K562 (cell line): ENCODE results near the gene DAPK1. TPM values are rescaled to one million over a fixed set of nuclear protein-coding genes. Genes with fewer than 3 reads are reported as not detected.

Experiments used
- ATAC-seq: fragments of 200-7000 bp; cut with Tn5 transposase; 3 replicates; pipeline ENCODE4 v1.9.1; 2020; ENCODE audit warnings: moderate library complexity
- BruUV-seq: library from RNA; stranded (reverse); fragments of 400-500 nt; replicated peaks from 2 replicates; lab custom pipeline; 2021; lab: Mats Ljungman, UMichigan
- CTCF ChIA-PET: fragments of 300-600 bp; formaldehyde crosslinking; extraction: SDS; loops from one replicate; lab custom pipeline; 2021; ENCODE audit warnings: low intra/inter-chr PET ratio; lab: Yijun Ruan, JAX
- POLR2A ChIA-PET: fragments of 300-600, 350-650 bp; sonication (Branson Sonifier 250); formaldehyde crosslinking; extraction: SDS; loops from one replicate; lab custom pipeline; 2021; ENCODE audit warnings: antibody characterized with exemption, inconsistent platforms; lab: Yijun Ruan, JAX
- DNase-seq, 4 experiments: peaks; one replicate each; pipeline versions ENCODE4 v3.0.0 to v3.0.0-alpha.2; 2011 to 2018; ENCODE audit warnings: low spot score in 3 of 4, mixed read lengths in 3 of 4; ENCODE audit errors: extremely low read depth in 1 of 4
- FAIRE-seq: peaks from 2 replicates; lab custom pipeline; 2011; peaks lifted over from hg19 to GRCh38; lab: Jason Lieb, UNC
- H2AFZ ChIP-seq: 2 replicates; pipeline ENCODE4 v1.6.0; 2011; ENCODE audit warnings: low read depth, low read length, control low read depth, inconsistent platforms
- H3K27ac ChIP-seq: fragments of 200-600 bp; 3 replicates; pipeline ENCODE4 v1.8.0; 2011; ENCODE audit warnings: low read depth, mild to moderate bottlenecking, control low read depth, inconsistent platforms, low read length, moderate library complexity, mixed read lengths; ENCODE audit errors: extremely low read depth
- H3K27me3 ChIP-seq, 2 experiments: fragments of 300-600 bp in 1 of 2; 2 replicates in 1 of 2; 3 replicates in 1 of 2; pipeline versions ENCODE4 v1.6.0 to v1.8.0; 2011; ENCODE audit warnings: inconsistent platforms in 2 of 2, low read length in 2 of 2, mild to moderate bottlenecking in 1 of 2, mixed read lengths in 1 of 2, moderate library complexity in 1 of 2; ENCODE audit not compliant: control insufficient read depth in 2 of 2, insufficient read depth in 2 of 2
- H3K36me3 ChIP-seq: fragments of 300-600 bp; 3 replicates; pipeline ENCODE4 v1.8.0; 2011; ENCODE audit warnings: mild to moderate bottlenecking, low read length, inconsistent platforms; ENCODE audit not compliant: control insufficient read depth, insufficient read depth
- H3K4me1 ChIP-seq, 2 experiments: fragments of 200-600 bp in 1 of 2; replicated peaks in 1 of 2; 2 replicates in 1 of 2; 3 replicates in 1 of 2; pipeline versions ENCODE4 v1.5.1 to v1.8.0; 2011; ENCODE audit warnings: inconsistent platforms in 2 of 2, low read length in 2 of 2, mild to moderate bottlenecking in 1 of 2, mixed read lengths in 1 of 2, moderate library complexity in 1 of 2; ENCODE audit not compliant: control insufficient read depth in 2 of 2, insufficient read depth in 2 of 2
- H3K4me2 ChIP-seq: 2 replicates; pipeline ENCODE4 v1.6.1; 2011; ENCODE audit warnings: low read length, control low read depth, inconsistent platforms, mixed read lengths; ENCODE audit not compliant: insufficient read depth
- H3K4me3 ChIP-seq: fragments of 200-600 bp; sonication (generic), shearing (Covaris generic); 2 replicates; pipeline ENCODE4 v1.5.1; 2016; ENCODE audit warnings: control low read depth, inconsistent platforms
- H3K79me2 ChIP-seq: fragments of 200-600 bp; 3 replicates; pipeline ENCODE4 v1.8.0; 2011; ENCODE audit warnings: low read length, inconsistent platforms; ENCODE audit not compliant: control insufficient read depth, insufficient read depth
- H3K9ac ChIP-seq, 2 experiments: 2 replicates each; pipeline versions ENCODE4 v1.6.0 to v1.6.1; 2011; ENCODE audit warnings: low read depth in 2 of 2, low read length in 2 of 2, control low read depth in 1 of 2, inconsistent platforms in 1 of 2, mild to moderate bottlenecking in 1 of 2, mixed read lengths in 1 of 2; ENCODE audit not compliant: insufficient read depth in 1 of 2
- H3K9me1 ChIP-seq: one replicate; pipeline ENCODE4 v1.6.0; 2011; ENCODE audit warnings: inconsistent platforms, mild to moderate bottlenecking, low read length, moderate library complexity; ENCODE audit not compliant: control insufficient read depth, insufficient read depth
- H3K9me3 ChIP-seq: replicated peaks from 2 replicates; pipeline ENCODE4 v1.5.1; 2011; ENCODE audit warnings: low read depth, low read length, inconsistent platforms; ENCODE audit not compliant: control insufficient read depth, insufficient read depth
- H4K20me1 ChIP-seq: replicated peaks from 2 replicates; pipeline ENCODE4 v1.6.1; 2011; ENCODE audit warnings: low read length, inconsistent platforms, mixed read lengths; ENCODE audit not compliant: control insufficient read depth, insufficient read depth
- ARID3B ChIP-seq: fragments of 250-450 bp; sonication (Bioruptor Pico); IDR thresholded peaks from 2 replicates; pipeline ENCODE4 v1.4.0; 2020; ENCODE audit warnings: borderline replicate concordance
- CSDE1 ChIP-seq, 2 experiments: fragments of 450-650 bp; IDR thresholded peaks; 2 replicates each; pipeline ENCODE4 v1.6.1; 2016; ENCODE audit warnings: mild to moderate bottlenecking in 1 of 2
- MCM5 ChIP-seq: fragments of 450-650 bp; IDR thresholded peaks from 2 replicates; pipeline ENCODE4 v1.6.1; 2016; ENCODE audit warnings: low read depth
- NFYB ChIP-seq: IDR thresholded peaks from 2 replicates; pipeline ENCODE4 v1.6.1; 2011; ENCODE audit warnings: mild to moderate bottlenecking, moderate library complexity; ENCODE audit not compliant: insufficient read length; ENCODE audit errors: extremely low read depth
- SMAD3 ChIP-seq: fragments of 450-650 bp; formaldehyde crosslinking; conservative IDR thresholded peaks from 2 replicates; pipeline ENCODE4 v1.4.0; 2020; ENCODE audit warnings: mild to moderate bottlenecking
- TAF15 ChIP-seq: fragments of 200-400 bp; formaldehyde crosslinking; IDR thresholded peaks from 2 replicates; pipeline ENCODE4 v1.6.1; 2017; ENCODE audit warnings: mild to moderate bottlenecking, low read depth, low read length, moderate library complexity
- ZFP30 ChIP-seq: fragments of 250-450 bp; sonication (Bioruptor Pico); IDR thresholded peaks from 2 replicates; pipeline ENCODE4 v1.8.0; 2022; ENCODE audit warnings: moderate library complexity, mild to moderate bottlenecking, inconsistent platforms, borderline replicate concordance
- WGBS: fragments of 100-300 bp; shearing (Covaris generic); methylation state at CpG from one replicate; pipeline ENCODE4 v1.1.6; 2016; ENCODE audit warnings: low coverage, mixed read lengths; ENCODE audit not compliant: insufficient coverage; ENCODE audit errors: missing lambda C conversion rate; 5-methylcytosine and 5-hydroxymethylcytosine counted together
- in situ Hi-C: fragments of 300-500 bp; cut with MboI; formaldehyde crosslinking; loops from 4 replicates; pipeline ENCODE4 v1.15.0; 2018; ENCODE audit warnings: inconsistent platforms, mixed read lengths
- intact Hi-C: fragments of 100-400 bp; cut with micrococcal nuclease; formaldehyde crosslinking; loops from 2 replicates; pipeline ENCODE4 v1.14.2; 2022
- polyA plus RNA-seq, 8 experiments: library from polyadenylated mRNA; depleted of rRNA in 4 of 8; stranded (reverse) in 5 of 8; unstranded in 3 of 8; fragments of >200 nt; fragmentation: Nextera tagmentation in 2 of 8; fragmentation: Illumina TruSeq in 1 of 8; extraction: Ambion mirVana in 2 of 8; extraction: Trizol in 1 of 8; gene quantifications; 2 replicates each; pipeline versions ENCODE4 v1.2.1 to v1.2.3, GENCODE V29; 2011 to 2014; ENCODE audit warnings: inconsistent platforms in 1 of 8, missing spikeins in 1 of 8
- total RNA-seq, 7 experiments: library from RNA; depleted of rRNA in 6 of 7; stranded (reverse); fragments of >200 nt in 6 of 7; fragmentation: Illumina TruSeq in 2 of 7; extraction: Trizol in 2 of 7; gene quantifications; 2 replicates each; pipeline versions ENCODE4 v1.2.1 to v1.2.3, GENCODE V29; 2011 to 2021; ENCODE audit warnings: low replicate concordance in 1 of 7
- TF ChIP-seq, protein P1 (sequence below): fragments of 250-450 bp; sonication (Bioruptor Pico); IDR thresholded peaks from 2 replicates; pipeline ENCODE4 v1.4.0; 2020; ENCODE audit warnings: mild to moderate bottlenecking, moderate library complexity, borderline replicate concordance
- TF ChIP-seq, protein P2 (sequence below): sonication (generic); formaldehyde crosslinking; IDR thresholded peaks from 2 replicates; pipeline ENCODE4 v1.8.0; 2022; ENCODE audit warnings: mild to moderate bottlenecking, missing genetic modification reagents
- TF ChIP-seq, protein P3 (sequence below): fragments of 450-650 bp; IDR thresholded peaks from 2 replicates; pipeline ENCODE4 v1.7.1; 2018; ENCODE audit warnings: mild to moderate bottlenecking, low read depth; ENCODE audit not compliant: partially characterized antibody

The DAPK1 gene
- total and polyA plus RNA-seq, 9 of the 15 experiments (the other 6 are each of a cell fraction or from before 2014, with no cell fraction given) = 1.7 to 26.4 (median 15.8) TPM

DNA sequence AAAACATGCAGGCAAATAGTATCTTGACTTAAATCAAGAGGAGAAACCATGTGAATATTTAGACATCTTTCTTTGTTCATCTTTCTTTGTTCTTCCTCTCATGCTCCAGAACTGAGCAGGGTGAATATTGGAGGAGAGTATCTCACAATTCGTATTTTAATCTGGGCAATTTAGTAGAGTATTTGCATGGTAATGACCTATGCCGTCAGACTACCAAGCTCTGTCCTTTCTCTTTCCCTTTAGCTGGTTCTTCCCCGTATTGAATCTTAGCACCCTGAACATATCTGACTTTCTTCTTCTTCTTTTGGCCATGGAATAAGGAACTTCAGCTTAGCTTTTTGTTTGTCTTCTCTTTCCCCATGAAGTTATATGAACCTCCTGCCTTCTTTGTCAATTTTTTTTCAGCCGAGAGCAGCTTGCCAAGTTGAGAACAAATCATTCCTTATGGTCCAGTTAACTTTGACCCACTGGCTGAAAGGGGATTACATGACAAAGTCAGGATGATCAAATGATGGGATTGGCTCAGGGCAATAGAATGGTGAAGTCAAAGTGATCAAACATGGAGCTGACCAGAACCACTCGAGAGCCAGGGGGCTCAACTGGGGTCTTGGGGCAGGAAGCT is 95.8 kb downstream of the DAPK1 start:
- no TSS peak for BruUV-seq
- FAIRE-seq = no peak
- in situ Hi-C loops = no loop called here
- H3K27ac ChIP-seq = no peak overlapping the region; the same call in 2 of the 3 replicates
- no peak overlapping the region for H2AFZ ChIP-seq
- H3K4me1 ChIP-seq = peaks cover 17 to 36% of the 10 kb centered on the region in 2 experiments; a peak in 4 of 5 replicates
- no peak for DNase-seq
- peaks cover 3% of the 10 kb centered on the region for H4K20me1 ChIP-seq
- no peaks in the 10 kb centered on the region for H3K9me3 ChIP-seq
- no peak overlapping the region for H3K4me2 ChIP-seq
- H3K27me3 ChIP-seq = no peaks in the 10 kb centered on the region
- intact Hi-C loops = no loop called here
- POLR2A ChIA-PET = interaction anchor here (0.9 kb wide), 1 partner anchor 13 kb away, joined by 3 read pairs; no protein-coding TSS in a partner anchor
- no peaks in the 10 kb centered on the region for H3K9me1 ChIP-seq
- CTCF ChIA-PET = no interaction called here
- no peak for ATAC-seq
- WGBS = 76% methylated on average over 5 of the region's 5 CpGs
- H3K9ac ChIP-seq = no peak overlapping the region
- no peaks in the 10 kb centered on the region for H3K36me3 ChIP-seq
- H3K4me3 ChIP-seq = no peak overlapping the region
- peaks cover 3% of the 10 kb centered on the region; the same call in 1 of the 3 replicates for H3K79me2 ChIP-seq
- TF ChIP-seq CSDE1 (IDR thresholded peaks at IDR 0.05) (no peak), ARID3B (no peak), ZFP30 (CRISPR knock-in tag) (no peak), NFYB (no peak), SMAD3 (no peak), MCM5 (no peak), TAF15 (no peak)
- TF ChIP-seq, protein P1, sequence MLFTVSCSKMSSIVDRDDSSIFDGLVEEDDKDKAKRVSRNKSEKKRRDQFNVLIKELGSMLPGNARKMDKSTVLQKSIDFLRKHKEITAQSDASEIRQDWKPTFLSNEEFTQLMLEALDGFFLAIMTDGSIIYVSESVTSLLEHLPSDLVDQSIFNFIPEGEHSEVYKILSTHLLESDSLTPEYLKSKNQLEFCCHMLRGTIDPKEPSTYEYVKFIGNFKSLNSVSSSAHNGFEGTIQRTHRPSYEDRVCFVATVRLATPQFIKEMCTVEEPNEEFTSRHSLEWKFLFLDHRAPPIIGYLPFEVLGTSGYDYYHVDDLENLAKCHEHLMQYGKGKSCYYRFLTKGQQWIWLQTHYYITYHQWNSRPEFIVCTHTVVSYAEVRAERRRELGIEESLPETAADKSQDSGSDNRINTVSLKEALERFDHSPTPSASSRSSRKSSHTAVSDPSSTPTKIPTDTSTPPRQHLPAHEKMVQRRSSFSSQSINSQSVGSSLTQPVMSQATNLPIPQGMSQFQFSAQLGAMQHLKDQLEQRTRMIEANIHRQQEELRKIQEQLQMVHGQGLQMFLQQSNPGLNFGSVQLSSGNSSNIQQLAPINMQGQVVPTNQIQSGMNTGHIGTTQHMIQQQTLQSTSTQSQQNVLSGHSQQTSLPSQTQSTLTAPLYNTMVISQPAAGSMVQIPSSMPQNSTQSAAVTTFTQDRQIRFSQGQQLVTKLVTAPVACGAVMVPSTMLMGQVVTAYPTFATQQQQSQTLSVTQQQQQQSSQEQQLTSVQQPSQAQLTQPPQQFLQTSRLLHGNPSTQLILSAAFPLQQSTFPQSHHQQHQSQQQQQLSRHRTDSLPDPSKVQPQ (CRISPR knock-in tag) = no peak
- TF ChIP-seq, protein P2, sequence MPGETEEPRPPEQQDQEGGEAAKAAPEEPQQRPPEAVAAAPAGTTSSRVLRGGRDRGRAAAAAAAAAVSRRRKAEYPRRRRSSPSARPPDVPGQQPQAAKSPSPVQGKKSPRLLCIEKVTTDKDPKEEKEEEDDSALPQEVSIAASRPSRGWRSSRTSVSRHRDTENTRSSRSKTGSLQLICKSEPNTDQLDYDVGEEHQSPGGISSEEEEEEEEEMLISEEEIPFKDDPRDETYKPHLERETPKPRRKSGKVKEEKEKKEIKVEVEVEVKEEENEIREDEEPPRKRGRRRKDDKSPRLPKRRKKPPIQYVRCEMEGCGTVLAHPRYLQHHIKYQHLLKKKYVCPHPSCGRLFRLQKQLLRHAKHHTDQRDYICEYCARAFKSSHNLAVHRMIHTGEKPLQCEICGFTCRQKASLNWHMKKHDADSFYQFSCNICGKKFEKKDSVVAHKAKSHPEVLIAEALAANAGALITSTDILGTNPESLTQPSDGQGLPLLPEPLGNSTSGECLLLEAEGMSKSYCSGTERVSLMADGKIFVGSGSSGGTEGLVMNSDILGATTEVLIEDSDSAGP (CRISPR knock-in tag) = no peak
- TF ChIP-seq, protein P3, sequence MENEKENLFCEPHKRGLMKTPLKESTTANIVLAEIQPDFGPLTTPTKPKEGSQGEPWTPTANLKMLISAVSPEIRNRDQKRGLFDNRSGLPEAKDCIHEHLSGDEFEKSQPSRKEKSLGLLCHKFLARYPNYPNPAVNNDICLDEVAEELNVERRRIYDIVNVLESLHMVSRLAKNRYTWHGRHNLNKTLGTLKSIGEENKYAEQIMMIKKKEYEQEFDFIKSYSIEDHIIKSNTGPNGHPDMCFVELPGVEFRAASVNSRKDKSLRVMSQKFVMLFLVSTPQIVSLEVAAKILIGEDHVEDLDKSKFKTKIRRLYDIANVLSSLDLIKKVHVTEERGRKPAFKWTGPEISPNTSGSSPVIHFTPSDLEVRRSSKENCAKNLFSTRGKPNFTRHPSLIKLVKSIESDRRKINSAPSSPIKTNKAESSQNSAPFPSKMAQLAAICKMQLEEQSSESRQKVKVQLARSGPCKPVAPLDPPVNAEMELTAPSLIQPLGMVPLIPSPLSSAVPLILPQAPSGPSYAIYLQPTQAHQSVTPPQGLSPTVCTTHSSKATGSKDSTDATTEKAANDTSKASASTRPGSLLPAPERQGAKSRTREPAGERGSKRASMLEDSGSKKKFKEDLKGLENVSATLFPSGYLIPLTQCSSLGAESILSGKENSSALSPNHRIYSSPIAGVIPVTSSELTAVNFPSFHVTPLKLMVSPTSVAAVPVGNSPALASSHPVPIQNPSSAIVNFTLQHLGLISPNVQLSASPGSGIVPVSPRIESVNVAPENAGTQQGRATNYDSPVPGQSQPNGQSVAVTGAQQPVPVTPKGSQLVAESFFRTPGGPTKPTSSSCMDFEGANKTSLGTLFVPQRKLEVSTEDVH = no peak
